Body of pancreas (tissue), 4 donors: Measurements from ENCODE around the gene MYLK4.

Experiments
- POLR2A ChIP-seq, 3 donors: fragments of 450-650 bp; IDR thresholded peaks; one replicate each; pipeline ENCODE4 v1.6.1; 2016; ENCODE audit warnings: antibody characterized with exemption in 3 of 3, mild to moderate bottlenecking in 2 of 3
- TF ChIP-seq, protein P1 (sequence below), 7 experiments: fragments of 450-650 bp in 4 of 7; fragments of 200-600 bp in 3 of 7; sonication (generic) in 3 of 7; IDR thresholded peaks; one replicate each; pipeline ENCODE4 v1.5.1; 2016 to 2019; ENCODE audit warnings: antibody characterized with exemption in 7 of 7

DNA sequence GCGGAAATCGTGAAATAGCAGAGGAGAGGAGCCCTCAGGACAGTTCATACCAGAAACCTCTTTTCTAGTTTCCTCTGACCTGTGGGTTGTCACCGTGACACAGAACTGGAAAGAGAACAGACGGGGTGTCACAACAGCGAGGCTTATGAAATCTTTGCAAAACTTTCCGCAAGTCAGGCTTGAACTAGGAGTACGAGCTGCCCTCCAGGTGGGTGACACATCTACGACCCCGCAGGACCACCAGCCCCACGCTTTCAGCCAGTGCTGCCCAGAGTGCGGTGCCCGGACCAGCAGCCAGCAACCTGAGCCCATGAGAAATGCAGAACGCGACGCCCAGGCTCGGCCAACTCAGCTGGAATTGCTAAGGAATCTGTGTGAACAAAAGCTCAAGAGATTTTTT is 45.2 kb upstream of the MYLK4 start:
- TF ChIP-seq, protein P1, sequence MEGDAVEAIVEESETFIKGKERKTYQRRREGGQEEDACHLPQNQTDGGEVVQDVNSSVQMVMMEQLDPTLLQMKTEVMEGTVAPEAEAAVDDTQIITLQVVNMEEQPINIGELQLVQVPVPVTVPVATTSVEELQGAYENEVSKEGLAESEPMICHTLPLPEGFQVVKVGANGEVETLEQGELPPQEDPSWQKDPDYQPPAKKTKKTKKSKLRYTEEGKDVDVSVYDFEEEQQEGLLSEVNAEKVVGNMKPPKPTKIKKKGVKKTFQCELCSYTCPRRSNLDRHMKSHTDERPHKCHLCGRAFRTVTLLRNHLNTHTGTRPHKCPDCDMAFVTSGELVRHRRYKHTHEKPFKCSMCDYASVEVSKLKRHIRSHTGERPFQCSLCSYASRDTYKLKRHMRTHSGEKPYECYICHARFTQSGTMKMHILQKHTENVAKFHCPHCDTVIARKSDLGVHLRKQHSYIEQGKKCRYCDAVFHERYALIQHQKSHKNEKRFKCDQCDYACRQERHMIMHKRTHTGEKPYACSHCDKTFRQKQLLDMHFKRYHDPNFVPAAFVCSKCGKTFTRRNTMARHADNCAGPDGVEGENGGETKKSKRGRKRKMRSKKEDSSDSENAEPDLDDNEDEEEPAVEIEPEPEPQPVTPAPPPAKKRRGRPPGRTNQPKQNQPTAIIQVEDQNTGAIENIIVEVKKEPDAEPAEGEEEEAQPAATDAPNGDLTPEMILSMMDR (IDR thresholded peaks at IDR 0.05): no peak
- no peak for TF ChIP-seq POLR2A (IDR thresholded peaks at IDR 0.05)
